ENCODE results near the gene MEIS3.

DNA sequence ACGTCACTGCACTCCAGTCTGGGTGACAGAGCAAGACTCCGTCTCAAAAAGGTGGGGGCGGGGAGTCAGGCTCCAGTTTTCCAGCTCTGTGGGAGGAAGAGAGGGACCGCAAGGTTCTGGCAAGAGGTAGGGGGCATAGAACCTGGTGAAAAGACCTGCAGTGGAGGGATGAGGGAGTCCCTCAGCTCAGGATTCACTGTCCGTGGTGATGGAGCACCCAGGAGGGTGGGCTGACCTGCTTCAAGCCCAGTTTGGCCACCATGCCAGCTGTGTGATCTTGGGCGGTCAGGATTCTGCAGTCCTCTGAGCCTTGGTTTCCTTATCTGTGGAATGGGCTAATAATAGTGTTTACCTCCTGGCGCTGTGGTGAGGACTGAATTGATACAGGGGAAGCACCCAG lies 31.2 kb upstream of the MEIS3 start:
- TF ChIP-seq, protein P1, sequence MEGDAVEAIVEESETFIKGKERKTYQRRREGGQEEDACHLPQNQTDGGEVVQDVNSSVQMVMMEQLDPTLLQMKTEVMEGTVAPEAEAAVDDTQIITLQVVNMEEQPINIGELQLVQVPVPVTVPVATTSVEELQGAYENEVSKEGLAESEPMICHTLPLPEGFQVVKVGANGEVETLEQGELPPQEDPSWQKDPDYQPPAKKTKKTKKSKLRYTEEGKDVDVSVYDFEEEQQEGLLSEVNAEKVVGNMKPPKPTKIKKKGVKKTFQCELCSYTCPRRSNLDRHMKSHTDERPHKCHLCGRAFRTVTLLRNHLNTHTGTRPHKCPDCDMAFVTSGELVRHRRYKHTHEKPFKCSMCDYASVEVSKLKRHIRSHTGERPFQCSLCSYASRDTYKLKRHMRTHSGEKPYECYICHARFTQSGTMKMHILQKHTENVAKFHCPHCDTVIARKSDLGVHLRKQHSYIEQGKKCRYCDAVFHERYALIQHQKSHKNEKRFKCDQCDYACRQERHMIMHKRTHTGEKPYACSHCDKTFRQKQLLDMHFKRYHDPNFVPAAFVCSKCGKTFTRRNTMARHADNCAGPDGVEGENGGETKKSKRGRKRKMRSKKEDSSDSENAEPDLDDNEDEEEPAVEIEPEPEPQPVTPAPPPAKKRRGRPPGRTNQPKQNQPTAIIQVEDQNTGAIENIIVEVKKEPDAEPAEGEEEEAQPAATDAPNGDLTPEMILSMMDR (conservative IDR thresholded peaks at IDR 0.05; ENCODE audit: low read depth, low read length) = no peak
- TF ChIP-seq EZH2 (IDR thresholded peaks at IDR 0.05; ENCODE audit: borderline replicate concordance, low read depth, low read length, poor library complexity, severe bottlenecking) = no peak

All from A673 (cell line).